GM21723 (cell line): Measurements from ENCODE around the gene ASIC1.

Experiments used
- ATAC-seq: cut with Tn5 transposase; IDR thresholded peaks from one replicate; pipeline ENCODE4 v1.9.1; 2021; ENCODE audit warnings: mild to moderate bottlenecking, moderate library complexity; ENCODE audit not compliant: unreplicated experiment

The ASIC1 gene

GRCh38 chr12:50040657-50041056, 16.7 kb upstream of the ASIC1 start:
- ATAC-seq = no peak

- ATAC-seq = no peak
Observed at GRCh38 chr12:50041062-50041860, 16.1 kb upstream of the ASIC1 start.

GRCh38 chr12:50041962-50042361, 15.4 kb upstream of the ASIC1 start:
- no peak for ATAC-seq

- no peak for ATAC-seq
Observed at GRCh38 chr12:50042693-50043092, 14.7 kb upstream of the ASIC1 start.

- no peak for ATAC-seq
Observed at GRCh38 chr12:50043308-50043707, 14.1 kb upstream of the ASIC1 start.

- no peak for ATAC-seq
Observed at GRCh38 chr12:50043854-50044253, 13.5 kb upstream of the ASIC1 start.

GRCh38 chr12:50047693-50048250, 9.6 kb upstream of the ASIC1 start:
- no peak for ATAC-seq

- no peak for ATAC-seq
Observed at GRCh38 chr12:50049254-50050118, 7.9 kb upstream of the ASIC1 start.

- ATAC-seq = no peak
Observed at GRCh38 chr12:50050119-50050385, 7.3 kb upstream of the ASIC1 start.

GRCh38 chr12:50050410-50051098, 6.8 kb upstream of the ASIC1 start:
- ATAC-seq = no peak

GRCh38 chr12:50051101-50051806, 6.1 kb upstream of the ASIC1 start:
- no peak for ATAC-seq

GRCh38 chr12:50052544-50052943, 4.9 kb upstream of the ASIC1 start:
- ATAC-seq = no peak

- no peak for ATAC-seq
Observed at GRCh38 chr12:50052964-50053363, 4.4 kb upstream of the ASIC1 start.

- no peak for ATAC-seq
Observed at GRCh38 chr12:50053583-50053982, 3.8 kb upstream of the ASIC1 start.

GRCh38 chr12:50055831-50056638, 1.4 kb upstream of the ASIC1 start:
- ATAC-seq = peak; percentile 58

GRCh38 chr12:50056639-50056976, 788 bp upstream of the ASIC1 start:
- no peak for ATAC-seq

GRCh38 chr12:50057896-50058670, 687 bp downstream of the ASIC1 start:
- ATAC-seq = no peak

GRCh38 chr12:50058743-50059312, 1.4 kb downstream of the ASIC1 start:
- ATAC-seq = no peak
